NCI-H510A treated with DMSO at 0.1 percent for 48 hours (cell line): ENCODE results near the gene CNPY1.
"Not testable (repeated sequence)": the region's sequence is repeated elsewhere in the genome, so short reads cannot be mapped to it uniquely, and the experiment has no call there.

ENCODE experiments used
- DNase-seq: peaks from one replicate; lab custom pipeline; 2025; lab: John Stamatoyannopoulos, UW

CNPY1 gene

DNA sequence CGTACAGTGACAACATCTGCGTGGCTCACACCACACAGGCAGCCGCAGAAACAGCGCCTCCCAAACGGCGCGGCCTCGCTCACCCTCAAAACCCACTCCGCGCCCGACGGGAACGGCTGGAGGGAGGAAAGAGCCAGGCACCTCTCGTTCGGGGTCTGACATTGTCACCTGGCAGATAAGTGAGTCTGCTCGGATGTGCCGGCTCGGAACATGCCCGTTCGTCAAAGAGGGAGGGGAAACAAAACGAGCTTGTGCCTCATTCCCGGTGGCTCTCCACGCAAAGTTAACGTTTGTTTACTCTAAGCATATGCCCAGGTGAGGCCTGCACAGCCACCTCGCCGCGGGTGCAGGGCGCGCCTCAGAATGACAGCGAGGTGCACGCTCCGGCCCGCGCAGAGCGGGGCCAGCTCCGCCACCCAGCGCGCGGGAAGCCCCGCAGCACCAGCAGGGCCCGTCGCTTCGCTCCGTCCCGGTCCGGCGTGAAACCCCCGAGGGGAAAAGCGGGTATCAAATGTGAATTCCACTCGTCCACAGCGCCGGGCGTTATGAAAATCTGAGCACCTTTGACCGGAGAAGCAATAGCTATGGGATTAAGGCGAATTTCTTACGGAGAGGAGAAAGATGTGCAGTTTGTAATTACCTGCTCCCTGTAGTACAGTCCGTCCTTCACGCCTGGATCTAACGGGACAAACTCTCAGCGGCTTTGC is 13.1 kb downstream of the CNPY1 start:
- no peak for DNase-seq

DNA sequence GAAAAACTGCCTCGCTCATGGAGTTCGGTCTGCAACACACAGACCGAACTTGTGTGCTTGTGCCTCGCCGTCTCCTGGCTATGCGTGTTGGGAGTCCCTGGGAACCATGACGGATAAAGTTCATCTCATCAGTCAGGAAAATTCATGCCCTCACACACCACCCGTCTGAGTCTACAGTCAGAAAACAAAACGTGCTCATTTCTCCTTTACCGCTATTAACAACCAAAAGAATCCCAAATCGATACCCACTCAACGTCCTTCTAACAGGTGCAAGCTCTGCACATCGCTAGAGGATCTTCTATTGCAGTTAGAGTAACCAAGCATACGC is 13.6 kb downstream of the CNPY1 start:
- no peak for DNase-seq

DNA sequence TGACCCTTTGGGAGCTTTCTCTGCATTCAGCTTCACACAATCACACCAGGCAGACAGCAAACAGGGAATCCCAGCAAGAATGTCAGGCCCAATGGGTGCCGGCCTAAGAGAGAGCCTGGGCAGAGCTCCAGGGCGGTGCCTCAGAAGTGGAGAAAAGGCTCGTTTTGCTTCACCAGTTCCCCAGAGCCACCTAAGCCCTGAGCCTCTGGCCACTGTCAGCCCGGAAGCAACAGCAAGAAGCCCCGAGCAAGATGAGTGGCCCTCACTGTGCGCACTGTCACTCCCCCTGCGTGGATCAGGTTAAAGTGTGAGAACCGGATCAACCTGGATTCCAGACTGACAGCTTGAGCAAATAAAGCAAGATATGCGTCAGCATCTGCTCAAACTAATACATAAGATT is 14.7 kb downstream of the CNPY1 start:
- DNase-seq: no peak

DNA sequence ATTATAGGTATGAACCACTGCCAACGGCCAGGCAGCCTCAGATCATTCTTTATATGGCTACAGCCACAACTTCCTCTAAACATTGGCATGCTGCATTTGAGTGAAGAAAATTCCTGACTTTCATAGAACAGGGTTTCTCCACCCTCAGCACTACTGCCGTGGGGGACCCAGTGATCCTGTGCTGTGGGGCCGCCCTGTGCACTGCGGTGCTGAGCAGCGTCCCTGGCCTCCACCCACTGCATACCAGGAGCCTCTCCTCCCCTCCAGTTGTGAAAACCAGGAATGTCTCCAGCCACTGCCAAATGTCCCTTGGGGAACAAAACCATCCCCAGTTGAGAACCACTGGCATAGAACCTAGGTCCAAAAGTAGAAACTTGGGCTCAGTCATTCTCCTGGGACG is 15.8 kb downstream of the CNPY1 start:
- DNase-seq: no peak

DNA sequence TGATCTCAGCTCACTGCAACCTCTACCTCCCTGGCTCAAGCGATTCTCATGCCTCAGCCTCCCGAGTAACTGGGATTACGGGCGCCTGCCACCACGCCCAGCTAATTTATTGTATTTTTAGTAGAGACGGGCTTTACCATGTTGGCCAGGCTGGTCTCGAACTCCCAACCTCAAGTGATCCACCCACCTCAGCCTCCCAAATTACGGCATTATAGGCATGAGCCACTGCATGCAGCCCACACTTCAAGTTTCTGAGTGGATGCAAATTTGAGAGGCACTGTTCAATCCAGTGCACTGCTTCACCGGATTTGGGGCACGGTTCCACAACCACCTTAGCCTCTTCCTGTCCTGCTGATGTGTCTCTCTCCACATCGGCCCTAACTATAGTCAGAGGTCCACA is 16.5 kb downstream of the CNPY1 start:
- no peak for DNase-seq

DNA sequence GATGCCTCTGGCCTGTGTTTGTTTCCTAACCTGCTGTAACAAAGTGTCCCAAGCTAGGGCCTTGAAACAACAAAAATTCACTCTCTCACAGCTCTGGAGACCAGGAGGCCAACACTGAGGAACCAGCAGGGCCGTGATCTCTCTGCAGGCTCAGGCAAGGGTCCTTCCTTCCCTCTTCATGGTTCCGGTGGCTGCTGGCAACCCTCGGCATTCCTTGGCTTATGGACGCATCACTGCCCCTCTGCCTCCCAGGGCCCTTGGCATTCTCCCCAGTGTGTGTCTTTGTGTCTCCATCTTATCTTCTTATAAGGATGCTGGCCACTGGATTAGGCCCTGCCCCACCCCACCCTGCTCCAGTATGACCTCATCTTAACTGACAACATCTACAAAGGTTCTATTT is 17.0 kb downstream of the CNPY1 start:
- DNase-seq: no peak

DNA sequence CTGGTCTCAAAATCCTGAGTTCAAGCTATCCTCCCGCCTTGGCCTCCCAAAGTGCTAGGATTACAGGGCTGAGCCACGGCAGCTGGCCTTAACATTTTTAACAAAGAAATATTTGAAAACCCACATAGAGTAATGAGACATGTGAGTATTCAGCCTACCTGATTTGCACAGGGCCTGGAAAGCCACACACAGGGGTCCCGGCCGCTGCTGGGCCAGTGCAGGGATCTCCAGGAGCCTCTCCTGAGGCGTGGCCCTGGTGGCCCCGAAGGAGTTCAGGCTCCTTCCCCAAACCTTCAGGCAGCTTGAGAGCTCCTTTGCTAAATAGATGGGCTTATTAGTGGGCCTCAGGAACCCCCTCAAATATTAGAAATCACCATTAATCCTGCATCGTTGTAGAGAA is 18.7 kb downstream of the CNPY1 start:
- no peak for DNase-seq

DNA sequence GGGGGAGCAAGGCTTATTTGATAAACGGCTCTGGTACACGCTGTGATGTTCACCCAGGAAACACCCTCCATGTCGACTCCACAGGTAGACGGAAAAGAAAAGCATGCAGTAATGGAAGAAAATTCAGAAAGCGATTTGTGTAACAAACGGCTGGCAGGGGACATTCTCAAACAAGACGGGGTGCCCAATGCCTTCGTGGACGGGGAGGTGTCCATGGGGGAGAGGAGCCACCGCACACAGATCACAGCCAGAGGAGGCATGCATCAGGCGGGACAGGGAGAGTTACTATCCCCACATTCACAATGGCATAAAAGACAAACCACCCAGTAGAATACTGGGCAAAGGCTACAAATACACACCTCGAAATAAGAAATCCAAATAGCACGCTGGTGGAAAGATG is 20.1 kb downstream of the CNPY1 start:
- no peak for DNase-seq

DNA sequence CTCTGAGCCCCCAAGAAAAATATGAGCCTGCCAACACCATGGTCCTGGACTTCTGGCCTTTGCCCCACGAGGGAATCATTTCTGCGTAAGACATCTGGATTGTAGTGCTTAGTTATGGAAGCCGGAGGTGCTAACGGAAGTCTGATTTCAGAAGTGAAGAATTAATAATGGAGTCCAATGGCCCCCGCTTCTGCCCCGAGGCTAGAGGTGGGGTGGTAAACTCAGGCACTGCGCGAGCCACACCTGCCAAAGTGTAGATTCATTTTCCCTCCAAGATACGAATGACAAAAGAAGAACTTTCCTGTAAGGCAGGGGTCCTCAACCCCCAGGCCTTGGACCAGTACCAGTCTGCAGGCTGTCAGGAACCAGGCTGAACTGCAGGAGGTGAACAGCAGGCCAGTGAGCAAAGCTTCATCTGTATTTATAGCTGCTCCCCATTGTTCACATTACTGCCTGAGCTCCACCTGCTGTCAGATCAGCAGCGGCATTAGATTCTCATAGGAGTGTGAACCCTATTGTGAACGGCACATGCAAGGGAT is 22.3 kb downstream of the CNPY1 start:
- DNase-seq: no peak

DNA sequence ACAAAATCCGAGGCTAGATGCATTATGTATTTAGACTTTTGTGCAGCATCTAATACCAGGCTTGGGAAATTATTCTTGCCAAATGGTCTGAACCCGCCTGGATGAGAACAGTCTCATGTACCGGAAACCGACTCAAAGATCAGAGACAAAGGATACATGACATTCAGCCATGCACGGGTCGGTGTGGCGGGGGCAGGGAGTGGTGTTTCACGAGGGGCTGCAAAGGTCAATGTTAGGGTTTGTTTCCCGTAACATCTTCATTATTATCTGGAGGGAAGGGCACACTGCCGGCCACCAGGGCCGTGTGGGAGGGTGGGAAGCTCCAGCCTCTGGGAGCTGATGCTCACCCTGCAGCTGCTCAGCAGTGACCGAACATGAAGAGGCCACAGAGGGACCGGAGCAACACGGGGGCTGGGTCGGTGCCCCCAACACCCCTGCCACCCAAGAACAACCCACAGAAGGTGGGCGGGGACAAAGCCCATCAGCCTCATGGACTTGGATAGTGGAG is 23.1 kb downstream of the CNPY1 start:
- DNase-seq: no peak

DNA sequence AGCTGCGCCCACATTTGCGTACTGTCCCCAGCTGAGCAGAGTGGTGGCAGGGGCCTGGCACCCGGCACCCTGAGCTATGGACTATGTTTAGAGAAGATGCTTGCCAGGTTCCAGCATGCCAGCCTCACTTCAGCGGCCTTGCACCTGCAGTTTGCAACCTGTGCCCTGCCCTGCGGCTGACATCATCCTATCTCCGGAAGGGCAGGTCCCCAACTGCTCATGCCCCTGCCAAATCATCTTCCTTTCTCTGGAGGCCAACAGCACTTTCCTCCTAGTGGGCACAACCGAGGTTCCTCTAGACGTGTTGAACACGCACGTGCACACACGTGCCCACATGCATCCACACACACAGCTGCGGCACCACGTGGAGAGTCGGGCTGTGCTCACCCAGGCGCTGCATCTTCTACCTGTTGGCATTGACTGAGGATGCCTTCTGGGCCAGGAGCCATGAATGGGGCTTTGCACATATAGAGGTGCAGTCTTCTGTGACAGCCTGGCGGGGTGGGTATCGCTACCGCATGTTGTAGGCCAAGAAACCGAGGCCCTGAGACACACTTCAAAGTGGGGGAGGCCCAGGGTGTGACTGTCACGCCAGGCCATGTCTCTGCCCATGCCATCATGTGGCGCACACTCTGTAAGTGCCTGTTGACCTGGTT is 24.5 kb downstream of the CNPY1 start:
- no peak for DNase-seq

DNA sequence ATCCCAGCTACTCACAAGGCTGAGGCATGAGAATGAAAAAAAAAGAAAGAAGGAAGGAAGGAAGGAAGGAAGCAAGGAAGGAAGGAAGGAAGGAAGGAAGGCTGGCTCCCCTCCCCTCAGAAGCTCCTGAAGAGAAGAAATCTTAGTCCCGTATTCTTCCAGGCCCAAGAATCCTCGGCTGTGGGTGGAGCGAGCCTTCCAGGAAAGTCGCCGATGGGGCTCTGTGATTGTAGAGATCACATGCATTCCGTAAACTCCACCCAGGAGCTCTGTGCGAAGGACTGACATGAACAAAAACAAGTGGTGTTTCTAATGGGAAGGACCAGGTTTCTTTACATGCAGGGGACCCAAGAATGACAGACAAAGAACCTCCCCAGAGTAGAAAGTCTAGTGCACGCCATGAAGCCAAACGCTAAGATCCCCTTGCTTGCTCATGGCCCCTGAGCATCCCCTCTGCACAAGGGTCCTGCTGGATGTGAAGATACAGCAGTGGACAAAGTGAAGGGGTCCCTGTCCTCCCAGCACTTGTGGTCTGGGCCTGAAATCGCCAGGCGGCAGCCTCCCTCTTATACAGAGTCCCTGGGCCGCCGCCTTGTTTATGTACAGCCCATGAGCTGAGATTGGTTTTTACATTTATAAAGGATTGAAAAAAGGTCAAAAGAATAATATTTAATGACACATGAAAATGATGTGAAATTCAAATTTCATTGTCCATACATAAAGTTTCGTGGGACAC is 25.2 kb downstream of the CNPY1 start:
- DNase-seq: no peak

DNA sequence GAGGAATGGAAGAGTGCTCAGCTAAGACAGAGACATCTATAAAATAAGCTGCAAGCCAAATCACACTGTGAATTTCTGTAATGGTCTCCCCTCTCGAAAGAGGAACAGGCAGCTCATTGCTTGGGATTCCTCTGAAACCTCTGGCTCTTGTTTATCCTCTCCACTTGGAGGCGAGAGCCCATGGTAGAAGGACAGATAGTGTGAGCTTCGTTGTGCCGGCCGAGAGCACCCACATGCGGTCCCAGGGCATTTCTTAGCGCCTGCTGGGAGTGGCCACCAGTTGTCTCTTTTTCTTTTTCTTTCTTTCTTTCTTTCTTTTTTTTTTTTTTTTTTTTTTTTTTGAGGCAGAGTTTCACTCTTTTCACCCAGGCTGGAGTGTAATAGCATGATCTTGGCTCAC is 26.2 kb downstream of the CNPY1 start:
- DNase-seq: no peak

DNA sequence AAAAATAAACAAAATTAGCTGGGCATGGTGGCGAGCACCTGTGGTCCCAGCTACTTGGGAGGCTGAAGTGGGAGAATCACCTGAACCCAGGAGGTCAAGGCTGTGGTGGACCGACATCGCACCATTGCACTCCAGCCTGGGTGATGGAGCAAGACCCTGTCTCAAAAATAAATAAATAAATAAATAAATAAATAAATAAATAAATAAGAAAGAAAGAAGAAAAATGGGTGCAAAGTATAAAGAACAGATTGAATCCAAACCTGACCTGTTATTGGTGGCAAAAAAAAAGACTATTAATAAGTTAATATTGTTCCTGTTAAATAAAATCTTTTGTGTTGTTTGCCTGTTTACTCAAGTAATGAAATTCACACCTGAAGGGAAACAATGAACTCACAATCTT is 27.0 kb downstream of the CNPY1 start:
- not testable (repeated sequence) for DNase-seq

DNA sequence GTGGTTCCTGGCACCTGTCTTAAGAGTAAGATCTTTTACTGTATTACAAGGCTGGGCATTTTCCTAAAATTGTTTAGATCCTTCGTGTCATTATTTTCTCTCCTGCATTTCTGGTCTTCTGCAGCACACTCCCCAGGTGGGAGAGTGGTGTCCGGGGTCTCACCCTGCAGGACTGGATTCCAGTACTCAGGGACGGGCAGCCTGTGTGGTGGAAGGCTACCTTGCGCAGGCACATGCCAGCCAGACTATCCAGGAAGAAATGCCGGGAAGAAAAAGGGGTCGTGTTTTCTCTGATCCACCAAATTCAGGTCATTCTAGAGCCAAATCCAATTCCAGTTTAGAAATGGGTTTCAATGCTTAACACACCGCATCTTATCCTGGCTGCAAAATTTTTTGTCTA is 27.7 kb downstream of the CNPY1 start:
- DNase-seq: no peak

DNA sequence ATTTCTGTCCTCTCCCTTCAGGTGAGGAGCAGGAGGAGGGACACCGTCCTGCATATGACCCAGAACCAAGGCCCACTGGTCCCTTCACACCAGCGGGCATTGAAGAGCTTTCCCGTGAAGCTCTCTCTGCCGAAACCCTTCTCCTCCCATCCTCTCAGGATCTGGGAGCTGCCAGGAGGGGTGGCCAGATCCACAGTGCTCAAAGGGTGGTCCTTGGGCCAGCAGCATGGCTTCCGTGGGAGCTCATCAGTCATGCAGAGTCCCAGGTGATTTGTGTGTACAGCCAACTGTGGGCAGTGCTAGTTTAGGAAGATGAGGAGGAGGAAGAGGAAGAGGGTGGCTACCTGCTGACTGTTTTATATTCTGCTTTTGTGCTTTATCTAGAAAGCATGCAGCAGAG is 28.4 kb downstream of the CNPY1 start:
- DNase-seq: no peak

DNA sequence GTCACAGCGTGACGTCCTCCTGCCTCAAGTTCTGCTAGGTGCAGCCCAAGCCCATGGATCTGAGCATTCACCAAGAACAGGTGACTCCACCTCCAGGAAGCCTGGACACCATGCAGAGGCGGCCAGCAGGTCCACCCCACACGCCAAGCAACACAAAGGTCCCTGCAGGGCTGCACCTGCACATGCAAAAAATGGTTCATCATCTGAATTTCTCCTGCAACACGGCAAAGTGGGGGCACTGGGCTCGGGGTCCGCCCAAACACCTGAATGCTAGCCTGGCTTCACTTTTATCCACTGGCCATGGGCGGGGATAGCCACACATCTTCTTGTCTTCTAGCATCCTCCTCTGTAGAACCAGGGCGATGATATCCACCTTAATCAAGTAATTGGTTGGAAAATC is 28.9 kb downstream of the CNPY1 start:
- DNase-seq: no peak

DNA sequence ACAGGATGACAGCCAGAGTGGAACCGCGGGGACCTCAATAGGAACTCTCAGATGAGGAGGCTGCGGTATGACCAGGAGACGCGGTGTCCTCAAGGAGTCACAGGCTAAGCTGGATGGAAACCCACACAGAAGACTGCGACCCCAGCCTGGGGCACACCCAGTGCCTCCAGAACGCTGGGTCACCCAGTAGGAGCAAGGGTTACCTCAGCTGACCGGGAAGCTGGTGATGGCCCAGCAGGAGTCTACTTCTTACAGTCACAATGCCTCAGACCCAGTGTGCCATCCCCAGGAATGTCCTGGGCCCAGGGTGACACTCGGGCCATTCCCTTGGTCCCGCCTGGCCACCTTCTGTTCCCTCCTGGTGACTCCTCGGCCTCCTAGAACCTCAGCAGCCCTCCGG is 29.9 kb downstream of the CNPY1 start:
- DNase-seq: no peak

DNA sequence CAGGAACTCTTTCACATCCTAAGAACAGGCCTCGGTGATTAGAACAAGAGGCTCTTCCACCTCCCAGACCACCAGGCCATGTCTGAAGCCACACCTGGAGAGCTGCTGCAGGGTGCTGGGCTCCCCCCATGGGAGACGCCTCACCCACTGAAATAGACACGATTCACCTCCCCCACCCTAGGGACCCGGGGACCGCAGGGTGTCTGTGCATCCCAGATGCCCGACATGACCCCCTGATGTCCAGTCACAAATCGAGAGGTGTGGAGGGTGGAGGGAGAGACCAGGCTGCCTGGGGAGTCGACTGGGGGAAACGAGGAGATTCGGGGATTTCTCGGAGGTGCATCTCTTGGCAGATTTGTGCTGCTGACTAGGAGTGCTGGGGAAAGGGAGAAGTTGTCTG is 31.0 kb downstream of the CNPY1 start:
- DNase-seq: no peak

DNA sequence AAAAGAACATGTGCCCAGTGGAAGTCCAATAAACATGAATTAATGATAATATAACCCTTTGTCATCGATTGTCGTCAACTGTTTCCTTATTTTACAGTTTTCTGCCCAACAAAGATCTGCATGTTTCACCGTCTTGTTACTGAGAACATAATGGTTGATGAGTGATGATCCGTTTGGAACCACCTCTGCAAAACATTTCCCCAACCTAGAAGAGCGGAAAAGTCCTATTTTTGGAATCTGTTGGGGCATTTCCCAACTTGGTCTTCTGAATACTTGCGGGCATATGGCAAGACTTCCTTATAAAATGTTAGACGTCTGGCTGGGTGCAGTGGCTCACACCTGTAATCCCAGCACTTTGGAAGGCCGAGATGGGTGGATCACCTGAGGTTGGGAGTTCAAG is 32.1 kb downstream of the CNPY1 start:
- DNase-seq: no peak

DNA sequence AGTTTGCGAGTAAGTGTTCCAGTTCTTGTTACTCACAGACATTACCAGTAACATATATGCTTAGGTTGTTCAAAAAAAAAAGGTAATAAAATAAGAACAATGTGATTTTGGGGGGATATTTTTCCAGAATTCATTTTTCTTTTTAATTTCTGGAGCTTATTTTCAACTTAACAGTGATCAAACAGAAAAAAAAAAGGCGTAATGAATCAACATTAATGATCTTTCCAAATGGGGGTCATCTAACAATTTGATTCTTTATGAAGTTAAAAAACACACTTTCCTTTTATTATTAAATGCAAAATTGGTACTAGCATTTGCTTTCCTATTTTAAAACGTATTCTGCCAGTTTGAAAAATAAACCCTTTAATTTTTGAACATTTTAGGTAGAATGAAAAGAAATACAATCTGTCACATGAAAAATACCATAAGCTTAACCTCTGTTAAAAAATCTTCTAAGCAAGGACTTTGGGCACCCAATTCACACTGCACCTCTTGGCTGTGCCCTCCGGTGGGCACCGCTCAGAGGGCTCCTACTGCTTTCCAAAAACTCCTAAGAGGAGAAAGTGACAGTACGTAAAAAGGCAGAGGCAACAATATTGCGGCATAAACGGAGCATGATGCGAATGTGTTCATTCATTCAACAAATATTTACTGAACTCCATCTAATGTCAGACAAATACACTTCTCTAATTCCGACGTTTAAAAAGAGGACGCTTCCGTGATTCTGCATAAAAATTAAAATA is 32.6 kb downstream of the CNPY1 start:
- DNase-seq: no peak

DNA sequence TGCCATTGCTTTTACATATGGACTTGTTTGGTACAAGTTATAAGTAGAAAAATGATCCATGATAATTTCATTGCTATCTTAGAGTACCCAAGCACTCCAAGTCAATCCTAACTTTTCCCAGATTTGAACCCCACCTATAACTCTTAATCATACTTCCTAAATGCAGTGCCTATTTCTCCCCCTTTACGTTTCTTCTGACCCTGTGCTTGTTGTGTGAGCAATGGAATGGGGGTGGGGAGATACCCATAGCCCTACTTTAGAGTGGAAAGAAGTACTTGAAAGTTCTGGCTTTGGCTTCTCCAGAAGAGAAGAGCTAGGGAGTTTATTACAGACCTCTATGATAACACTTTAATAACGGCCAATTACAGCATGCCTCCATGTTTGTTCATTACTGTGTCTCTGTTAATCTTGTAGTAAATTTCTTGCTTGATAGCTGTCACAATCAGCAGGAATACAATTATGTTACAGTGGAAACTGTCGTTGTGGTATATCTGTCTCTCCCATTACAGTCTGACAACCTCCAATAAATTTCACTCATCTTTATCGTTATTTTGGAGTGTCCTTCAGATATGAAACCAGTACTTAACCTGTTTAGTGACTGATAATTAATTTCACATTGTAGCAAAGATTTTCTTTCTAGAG is 34.0 kb downstream of the CNPY1 start:
- no peak for DNase-seq
